PC-3 (cell line): ENCODE data around the gene TRABD. TPM values are rescaled to one million over a fixed set of nuclear protein-coding genes. Genes with fewer than 3 reads are reported as not detected.

Source experiments
- ATAC-seq: fragments of 200-7000 bp; cut with Tn5 transposase; 2 replicates; pipeline ENCODE4 v1.9.1; 2020; ENCODE audit warnings: mild to moderate bottlenecking, moderate library complexity
- BruUV-seq: library from RNA; stranded (reverse); fragments of 400-500 nt; replicated peaks from 2 replicates; lab custom pipeline; 2021; lab: Mats Ljungman, UMichigan
- CTCF ChIA-PET: fragments of 300-600 bp; sonication (Branson Sonifier 250); formaldehyde crosslinking; loops from one replicate; lab custom pipeline; 2022; ENCODE audit warnings: antibody characterized with exemption; lab: Charles Lee
- POLR2A ChIA-PET: fragments of 300-600 bp; sonication (Branson Sonifier 250); formaldehyde crosslinking; loops from one replicate; lab custom pipeline; 2022; ENCODE audit warnings: antibody characterized with exemption; ENCODE audit not compliant: unreplicated experiment; lab: Charles Lee
- DNase-seq: peaks from one replicate; pipeline ENCODE4 v3.0.0-alpha.2; 2015
- H2AFZ ChIP-seq: fragments of 300-600 bp; sonication (generic); 2 replicates; pipeline ENCODE4 v1.6.0; 2016; ENCODE audit warnings: antibody characterized with exemption, low read length
- H3F3A ChIP-seq: fragments of 300-600 bp; sonication (generic); one replicate; pipeline ENCODE4 v1.6.0; 2017; ENCODE audit warnings: antibody characterized with exemption, low read length, control low read depth, mild to moderate bottlenecking; ENCODE audit not compliant: unreplicated experiment
- H3K27ac ChIP-seq: fragments of 300-600 bp; sonication (generic); 2 replicates; pipeline ENCODE4 v1.5.1; 2016; ENCODE audit warnings: mild to moderate bottlenecking, low read length
- H3K27me3 ChIP-seq: fragments of 300-600 bp; sonication (generic); 2 replicates; pipeline ENCODE4 v1.6.1; 2016; ENCODE audit warnings: low read length, mixed read lengths
- H3K36me3 ChIP-seq: fragments of 300-600 bp; sonication (generic); 2 replicates; pipeline ENCODE4 v1.6.1; 2016; ENCODE audit warnings: low read depth, mixed run types, low read length, mixed read lengths
- H3K4me1 ChIP-seq: fragments of 300-600 bp; sonication (generic); 2 replicates; pipeline ENCODE4 v1.5.1; 2016; ENCODE audit warnings: low read length; ENCODE audit not compliant: insufficient read depth
- H3K4me2 ChIP-seq: fragments of 300-600 bp; sonication (generic); 2 replicates; pipeline ENCODE4 v1.6.0; 2016; ENCODE audit warnings: low read length
- H3K4me3 ChIP-seq: fragments of 300-600 bp; sonication (generic); 2 replicates; pipeline ENCODE4 v1.5.1; 2016; ENCODE audit warnings: mild to moderate bottlenecking, low read length, mixed read lengths
- H3K79me2 ChIP-seq: fragments of 300-600 bp; sonication (generic); 2 replicates; pipeline ENCODE4 v1.6.1; 2017; ENCODE audit warnings: low read length, mixed read lengths
- H3K9ac ChIP-seq: fragments of 300-600 bp; sonication (generic); 2 replicates; pipeline ENCODE4 v1.6.0; 2016; ENCODE audit warnings: mild to moderate bottlenecking, low read length
- H3K9me2 ChIP-seq: fragments of 300-600 bp; sonication (generic); replicated peaks from 2 replicates; pipeline ENCODE4 v1.6.1; 2016; ENCODE audit warnings: mixed run types, low read length, mixed read lengths
- H3K9me3 ChIP-seq: fragments of 300-600 bp; sonication (generic); 2 replicates; pipeline ENCODE4 v1.6.1; 2016; ENCODE audit warnings: low read length, mixed read lengths
- H4K20me1 ChIP-seq: fragments of 300-600 bp; sonication (generic); 2 replicates; pipeline ENCODE4 v1.6.1; 2016; ENCODE audit warnings: low read length, mixed read lengths
- CTCF ChIP-seq: fragments of 300-600 bp; sonication (generic); conservative IDR thresholded peaks from 2 replicates; pipeline ENCODE4 v1.5.1; 2017; ENCODE audit warnings: antibody characterized with exemption, low read depth, mild to moderate bottlenecking, low read length
- EZH2 ChIP-seq: fragments of 300-600 bp; sonication (generic); IDR thresholded peaks from one replicate; pipeline ENCODE4 v1.6.1; 2017; ENCODE audit warnings: antibody characterized with exemption, mild to moderate bottlenecking, low read length; ENCODE audit not compliant: unreplicated experiment
- EZH2phosphoT487 ChIP-seq: fragments of 300-600 bp; sonication (generic); IDR thresholded peaks from 2 replicates; pipeline ENCODE4 v1.6.1; 2018; ENCODE audit warnings: mild to moderate bottlenecking, antibody characterized with exemption, low read length, borderline replicate concordance
- intact Hi-C: fragments of 100-400 bp; cut with micrococcal nuclease; formaldehyde crosslinking; loops from 2 replicates; pipeline ENCODE4 v1.9.0; 2023
- total RNA-seq: library from RNA; depleted of rRNA; stranded (reverse); fragments of >200 nt; gene quantifications from 2 replicates; pipeline ENCODE4 v1.2.3, GENCODE V29; 2014

Gene TRABD
- total RNA-seq, 1 experiment from 2014 or later: 53.4 TPM

GRCh38 chr22:50216684-50217520 is 31.2 kb downstream of the TRABD start:
- Histone ChIP-seq H3F3A (no peaks in the 10 kb centered on the region), H2AFZ (no peak overlapping the region), H3K4me2 (no peak overlapping the region), H3K4me1 (no peaks in the 10 kb centered on the region), H3K9ac (no peak overlapping the region), H3K9me2 (no peaks in the 10 kb centered on the region), H3K36me3 (peaks cover 5% of the 10 kb centered on the region; the same call in 1 of the 2 replicates), H3K4me3 (no peak overlapping the region), H3K27ac (no peak overlapping the region), H3K79me2 (no peaks in the 10 kb centered on the region), H4K20me1 (no peaks in the 10 kb centered on the region), H3K27me3 (no peaks in the 10 kb centered on the region), H3K9me3 (no peaks in the 10 kb centered on the region)
- no TSS peak for BruUV-seq
- DNase-seq (no peak), ATAC-seq (no peak)
- no peak for TF ChIP-seq CTCF
- TF ChIP-seq EZH2: no peak
- TF ChIP-seq EZH2phosphoT487: no peak
- CTCF ChIA-PET: no interaction called here
- intact Hi-C loops: no loop called here
- POLR2A ChIA-PET: no interaction called here

GRCh38 chr22:50217543-50218152 is 31.9 kb downstream of the TRABD start:
- ChIA-PET CTCF (no interaction called here), POLR2A (no interaction called here)
- H4K20me1 ChIP-seq: no peaks in the 10 kb centered on the region

More at GRCh38 chr22:50217543-50218152, 31.9 kb downstream of the TRABD start:
- H3K9me3 ChIP-seq: no peaks in the 10 kb centered on the region
- no TSS peak for BruUV-seq
- H2AFZ ChIP-seq: no peak overlapping the region
- no peaks in the 10 kb centered on the region for H3K9me2 ChIP-seq
- intact Hi-C loops: no loop called here
- DNase-seq: no peak
- H3K36me3 ChIP-seq: peaks cover 5% of the 10 kb centered on the region; the same call in 1 of the 2 replicates
- ATAC-seq: no peak
- no peaks in the 10 kb centered on the region for H3K27me3 ChIP-seq
- no peak overlapping the region for H3K27ac ChIP-seq
- no peak for TF ChIP-seq CTCF
- no peak for TF ChIP-seq EZH2phosphoT487
- TF ChIP-seq EZH2: no peak
- no peak overlapping the region for H3K4me2 ChIP-seq
- no peaks in the 10 kb centered on the region for H3K79me2 ChIP-seq
- no peak overlapping the region for H3K9ac ChIP-seq
- no peaks in the 10 kb centered on the region for H3K4me1 ChIP-seq
- no peak overlapping the region for H3K4me3 ChIP-seq
- no peaks in the 10 kb centered on the region for H3F3A ChIP-seq
